Measurements from ENCODE around the gene NDUFB11. TPM values are rescaled to one million over a fixed set of nuclear protein-coding genes. Genes with fewer than 3 reads are reported as not detected.
A peak's percentile ranks its signal among the peaks of the same experiment; 100 is the strongest.

The NDUFB11 gene
- total and polyA plus RNA-seq, 9 of the 15 experiments (the other 6 are each of a cell fraction or from before 2014, with no cell fraction given): 20.9 to 269 (median 86.8) TPM

DNA sequence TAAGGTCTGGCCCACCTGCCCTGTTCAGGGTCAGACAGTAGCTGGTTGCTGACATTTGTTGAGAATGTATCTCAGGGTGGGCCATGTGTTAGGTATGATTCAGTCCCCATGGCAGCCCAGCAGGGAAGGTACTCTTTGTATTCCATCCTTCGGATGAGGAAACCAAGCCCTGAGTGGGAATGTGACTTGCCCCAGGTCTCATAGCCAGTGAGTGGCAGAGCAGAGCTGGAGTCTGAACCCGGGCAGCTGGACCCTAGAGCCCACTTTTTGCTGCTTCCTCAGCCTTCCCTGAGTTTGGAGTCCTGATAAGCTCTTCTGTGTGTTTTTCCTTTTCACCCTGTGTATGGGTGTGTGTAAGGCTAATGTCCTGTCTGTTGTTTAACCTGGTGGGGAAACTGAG, 27.5 kb upstream of the NDUFB11 start:
- Histone ChIP-seq H3K9me3 (replicated peaks; ENCODE audit: control insufficient read depth, insufficient read depth, low read depth, low read length) (no peaks in the 10 kb centered on the region), H3K27ac (ENCODE audit: extremely low read depth, low read depth, low read length) (no peak overlapping the region), H3K79me2 (ENCODE audit: control insufficient read depth, insufficient read depth, low read length) (peaks cover 6% of the 10 kb centered on the region; the same call in 1 of the 3 replicates), H4K20me1 (replicated peaks; ENCODE audit: control insufficient read depth, insufficient read depth, low read length) (peaks cover 4% of the 10 kb centered on the region), H2AFZ (ENCODE audit: low read depth, low read length) (no peak overlapping the region), H3K4me2 (ENCODE audit: insufficient read depth, low read length) (no peak overlapping the region), H3K4me1 (replicated peaks in 1 of 2; ENCODE audit: control insufficient read depth in 2 of 2, insufficient read depth in 2 of 2, low read length in 2 of 2) (no peaks in the 10 kb centered on the region; a peak in 1 of 5 replicates), H3K9ac (ENCODE audit: insufficient read depth in 1 of 2, low read depth in 2 of 2, low read length in 2 of 2) (no peak overlapping the region), H3K4me3 (no peak overlapping the region), H3K9me1 (ENCODE audit: control insufficient read depth, insufficient read depth, low read length) (no peaks in the 10 kb centered on the region), H3K36me3 (ENCODE audit: control insufficient read depth, insufficient read depth, low read length) (peaks cover 74% of the 10 kb centered on the region; the same call in 2 of the 3 replicates), H3K27me3 (ENCODE audit: control insufficient read depth in 2 of 2, insufficient read depth in 2 of 2, low read length in 2 of 2) (no peaks in the 10 kb centered on the region)
- intact Hi-C loops (cut with micrococcal nuclease) (no loop called here), in situ Hi-C loops (cut with MboI) (no loop called here)
- ATAC-seq (no peak), DNase-seq (ENCODE audit: extremely low read depth in 1 of 4, low spot score in 3 of 4) (no peak), FAIRE-seq (no peak)
- no peak for TF ChIP-seq NFIC (IDR thresholded peaks at IDR 0.05)
- BruUV-seq (replicated peaks): no TSS peak
- POLR2A ChIA-PET: interaction anchor here (0.6 kb wide), 1 partner anchor 25 kb away, joined by 3 read pairs; no protein-coding TSS in a partner anchor
- WGBS (ENCODE audit: insufficient coverage, low coverage, missing lambda C conversion rate): 100% methylated on average over 2 of the region's 2 CpGs
- CTCF ChIA-PET (ENCODE audit: low intra/inter-chr PET ratio): no interaction called here

- in situ Hi-C loops (cut with MboI): no loop called here
- no peak for FAIRE-seq
Observed at GRCh38 chrX:47170861-47171692, 26.6 kb upstream of the NDUFB11 start.

More at GRCh38 chrX:47170861-47171692, 26.6 kb upstream of the NDUFB11 start:
- ChIA-PET POLR2A (interaction anchor here (0.6 kb wide), 1 partner anchor 89 kb away, joined by 4 read pairs; no protein-coding TSS in a partner anchor), CTCF (ENCODE audit: low intra/inter-chr PET ratio) (no interaction called here)
- TF ChIP-seq MAFF (IDR thresholded peaks at IDR 0.05; ENCODE audit: low read length) (no peak), POLR2G (IDR thresholded peaks at IDR 0.05; ENCODE audit: low read depth, low read length) (0 out of 2 replicates have a peak, but pooled peaks have one; percentile 19)
- no peaks in the 10 kb centered on the region; a peak in 1 of 5 replicates for H3K4me1 ChIP-seq (replicated peaks in 1 of 2; ENCODE audit: control insufficient read depth in 2 of 2, insufficient read depth in 2 of 2, low read length in 2 of 2)
- ATAC-seq: no peak
- peaks cover 9% of the 10 kb centered on the region; the same call in 2 of the 3 replicates for H3K79me2 ChIP-seq (ENCODE audit: control insufficient read depth, insufficient read depth, low read length)
- no peaks in the 10 kb centered on the region for H3K27me3 ChIP-seq (ENCODE audit: control insufficient read depth in 2 of 2, insufficient read depth in 2 of 2, low read length in 2 of 2)
- intact Hi-C loops (cut with micrococcal nuclease): no loop called here
- no peak overlapping the region for H2AFZ ChIP-seq (ENCODE audit: low read depth, low read length)
- H3K9me3 ChIP-seq (replicated peaks; ENCODE audit: control insufficient read depth, insufficient read depth, low read depth, low read length): no peaks in the 10 kb centered on the region
- no peak overlapping the region for H3K27ac ChIP-seq (ENCODE audit: extremely low read depth, low read depth, low read length)
- BruUV-seq (replicated peaks): no TSS peak
- H3K9ac ChIP-seq (ENCODE audit: insufficient read depth in 1 of 2, low read depth in 2 of 2, low read length in 2 of 2): no peak overlapping the region
- peaks cover 65% of the 10 kb centered on the region; the same call in 2 of the 3 replicates for H3K36me3 ChIP-seq (ENCODE audit: control insufficient read depth, insufficient read depth, low read length)
- no peaks in the 10 kb centered on the region; the same call in 1 of the 2 replicates for H4K20me1 ChIP-seq (replicated peaks; ENCODE audit: control insufficient read depth, insufficient read depth, low read length)
- no peak overlapping the region for H3K4me3 ChIP-seq
- WGBS (ENCODE audit: insufficient coverage, low coverage, missing lambda C conversion rate): 88% methylated on average over 5 of the region's 34 CpGs
- H3K9me1 ChIP-seq (ENCODE audit: control insufficient read depth, insufficient read depth, low read length): no peaks in the 10 kb centered on the region
- H3K4me2 ChIP-seq (ENCODE audit: insufficient read depth, low read length): no peak overlapping the region
- no peak for DNase-seq (ENCODE audit: extremely low read depth in 1 of 4, low spot score in 3 of 4)
